ENCODE data around the gene COLEC12. TPM values are rescaled to one million over a fixed set of nuclear protein-coding genes. Genes with fewer than 3 reads are reported as not detected.

The COLEC12 gene
- total RNA-seq, 1 experiment from 2014 or later = not detected

DNA sequence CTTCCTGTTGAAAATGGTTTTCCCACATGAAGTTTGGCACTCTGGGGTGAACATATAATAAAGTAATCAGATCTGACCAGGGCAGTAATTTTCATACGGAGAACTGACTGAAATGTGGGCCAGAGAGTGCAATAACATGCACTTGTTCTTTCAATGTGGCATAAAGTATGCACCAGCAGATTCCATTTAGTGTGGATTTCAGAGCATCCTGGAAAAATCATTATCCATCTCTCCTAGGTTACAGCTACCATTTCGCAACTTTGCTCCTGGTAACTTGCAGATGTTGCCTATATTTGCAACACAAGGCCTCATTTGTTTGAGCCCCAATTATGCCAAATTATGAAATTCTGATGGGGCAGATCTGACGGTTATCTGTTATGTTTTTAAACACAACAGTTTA lies 55.4 kb downstream of the COLEC12 start:
- intact Hi-C loops (cut with micrococcal nuclease; ENCODE audit: unreplicated experiment) = no loop called here
- no peak overlapping the region for H3K4me3 ChIP-seq
- CTCF ChIA-PET = no interaction called here
- no peaks in the 10 kb centered on the region for H3K36me3 ChIP-seq (ENCODE audit: low read depth)
- POLR2A ChIA-PET (ENCODE audit: unreplicated experiment) = no interaction called here
- H3K27ac ChIP-seq = no peak overlapping the region
- TF ChIP-seq, protein P1, sequence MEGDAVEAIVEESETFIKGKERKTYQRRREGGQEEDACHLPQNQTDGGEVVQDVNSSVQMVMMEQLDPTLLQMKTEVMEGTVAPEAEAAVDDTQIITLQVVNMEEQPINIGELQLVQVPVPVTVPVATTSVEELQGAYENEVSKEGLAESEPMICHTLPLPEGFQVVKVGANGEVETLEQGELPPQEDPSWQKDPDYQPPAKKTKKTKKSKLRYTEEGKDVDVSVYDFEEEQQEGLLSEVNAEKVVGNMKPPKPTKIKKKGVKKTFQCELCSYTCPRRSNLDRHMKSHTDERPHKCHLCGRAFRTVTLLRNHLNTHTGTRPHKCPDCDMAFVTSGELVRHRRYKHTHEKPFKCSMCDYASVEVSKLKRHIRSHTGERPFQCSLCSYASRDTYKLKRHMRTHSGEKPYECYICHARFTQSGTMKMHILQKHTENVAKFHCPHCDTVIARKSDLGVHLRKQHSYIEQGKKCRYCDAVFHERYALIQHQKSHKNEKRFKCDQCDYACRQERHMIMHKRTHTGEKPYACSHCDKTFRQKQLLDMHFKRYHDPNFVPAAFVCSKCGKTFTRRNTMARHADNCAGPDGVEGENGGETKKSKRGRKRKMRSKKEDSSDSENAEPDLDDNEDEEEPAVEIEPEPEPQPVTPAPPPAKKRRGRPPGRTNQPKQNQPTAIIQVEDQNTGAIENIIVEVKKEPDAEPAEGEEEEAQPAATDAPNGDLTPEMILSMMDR (conservative IDR thresholded peaks at IDR 0.05) = no peak
- H3K9me2 ChIP-seq (ENCODE audit: insufficient read depth) = no peaks in the 10 kb centered on the region
- H3K4me1 ChIP-seq (replicated peaks; ENCODE audit: insufficient read depth) = no peaks in the 10 kb centered on the region
- no peaks in the 10 kb centered on the region for H4K20me1 ChIP-seq (ENCODE audit: insufficient read depth)
- H3F3A ChIP-seq (ENCODE audit: insufficient read depth, low read depth) = no peaks in the 10 kb centered on the region
- H3K27me3 ChIP-seq (ENCODE audit: insufficient read depth, low read depth) = peaks cover 49% of the 10 kb centered on the region
- no peak for DNase-seq
- no peak overlapping the region for H2AFZ ChIP-seq
- no peaks in the 10 kb centered on the region for H3K79me2 ChIP-seq (ENCODE audit: low read depth)
- H3K4me2 ChIP-seq = no peak overlapping the region
- no TSS peak for BruUV-seq (replicated peaks)
- no peaks in the 10 kb centered on the region for H3K9me3 ChIP-seq (ENCODE audit: insufficient read depth, low read depth)

DNA sequence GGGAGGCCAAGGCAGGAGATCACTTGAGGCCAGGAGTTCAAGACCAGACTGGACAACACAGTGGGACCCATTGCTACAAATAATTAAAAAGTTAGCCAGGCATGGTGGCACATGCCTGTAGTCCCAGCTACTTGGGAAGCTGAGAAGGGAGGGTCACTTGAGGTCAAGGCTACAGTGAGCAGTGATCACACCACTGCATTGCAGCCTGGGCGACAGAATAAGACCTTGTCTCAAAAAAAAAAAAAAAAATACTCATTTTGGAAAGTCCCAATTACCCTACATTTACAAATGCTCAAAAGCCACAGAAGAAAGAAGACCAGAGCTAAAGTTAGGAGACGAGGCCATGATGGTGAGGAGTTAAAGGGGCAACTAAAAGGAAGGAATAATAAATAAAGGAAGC lies 61.9 kb downstream of the COLEC12 start:
- CTCF ChIA-PET = no interaction called here
- no peak overlapping the region for H3K4me2 ChIP-seq
- H3K36me3 ChIP-seq (ENCODE audit: low read depth) = no peaks in the 10 kb centered on the region
- H3K4me1 ChIP-seq (replicated peaks; ENCODE audit: insufficient read depth) = no peaks in the 10 kb centered on the region
- no peaks in the 10 kb centered on the region for H3K79me2 ChIP-seq (ENCODE audit: low read depth)
- no peaks in the 10 kb centered on the region for H4K20me1 ChIP-seq (ENCODE audit: insufficient read depth)
- BruUV-seq (replicated peaks) = no TSS peak
- no peaks in the 10 kb centered on the region for H3K9me3 ChIP-seq (ENCODE audit: insufficient read depth, low read depth)
- intact Hi-C loops (cut with micrococcal nuclease; ENCODE audit: unreplicated experiment) = no loop called here
- H3F3A ChIP-seq (ENCODE audit: insufficient read depth, low read depth) = no peaks in the 10 kb centered on the region
- H3K27me3 ChIP-seq (ENCODE audit: insufficient read depth, low read depth) = peaks cover 38% of the 10 kb centered on the region
- H2AFZ ChIP-seq = no peak overlapping the region
- POLR2A ChIA-PET (ENCODE audit: unreplicated experiment) = no interaction called here
- H3K9me2 ChIP-seq (ENCODE audit: insufficient read depth) = no peaks in the 10 kb centered on the region
- no peak for DNase-seq
- H3K27ac ChIP-seq = no peak overlapping the region
- TF ChIP-seq, protein P1 (conservative IDR thresholded peaks at IDR 0.05) = no peak
- TF ChIP-seq EZH2 (IDR thresholded peaks at IDR 0.05; ENCODE audit: low read depth) = no peak
- H3K4me3 ChIP-seq = no peak overlapping the region

DNA sequence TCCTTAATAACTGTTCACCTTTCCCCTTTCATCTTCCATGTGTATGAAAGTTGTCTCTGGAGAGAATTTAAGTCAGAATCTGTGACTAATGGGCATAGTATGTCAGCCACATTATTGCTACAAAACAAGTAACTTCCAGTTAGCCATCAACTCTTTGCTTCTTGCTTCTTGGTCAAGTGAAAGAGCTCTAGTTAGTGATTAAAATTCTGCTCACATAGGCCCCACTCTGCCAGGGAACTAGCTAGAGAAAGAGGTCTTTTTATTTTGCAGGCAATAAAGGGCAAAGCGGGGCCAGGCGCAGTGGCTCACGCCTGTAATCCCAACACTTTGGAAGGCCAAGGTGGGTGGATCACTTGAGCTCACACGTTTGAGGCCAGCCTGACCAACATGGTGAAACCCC lies 64.6 kb downstream of the COLEC12 start:
- no peak for TF ChIP-seq EZH2 (IDR thresholded peaks at IDR 0.05; ENCODE audit: low read depth)
- TF ChIP-seq, protein P1 (conservative IDR thresholded peaks at IDR 0.05) = no peak
- Histone ChIP-seq H3K4me1 (replicated peaks; ENCODE audit: insufficient read depth) (no peaks in the 10 kb centered on the region), H3K4me2 (no peak overlapping the region), H3K4me3 (no peak overlapping the region), H3K36me3 (ENCODE audit: low read depth) (no peaks in the 10 kb centered on the region), H3F3A (ENCODE audit: insufficient read depth, low read depth) (no peaks in the 10 kb centered on the region), H3K27me3 (ENCODE audit: insufficient read depth, low read depth) (peaks cover 16% of the 10 kb centered on the region), H4K20me1 (ENCODE audit: insufficient read depth) (no peaks in the 10 kb centered on the region), H3K9me2 (ENCODE audit: insufficient read depth) (no peaks in the 10 kb centered on the region), H2AFZ (no peak overlapping the region), H3K27ac (no peak overlapping the region), H3K79me2 (ENCODE audit: low read depth) (no peaks in the 10 kb centered on the region), H3K9me3 (ENCODE audit: insufficient read depth, low read depth) (no peaks in the 10 kb centered on the region)
- intact Hi-C loops (cut with micrococcal nuclease; ENCODE audit: unreplicated experiment) = no loop called here
- no peak for DNase-seq
- BruUV-seq (replicated peaks) = no TSS peak
- ChIA-PET POLR2A (ENCODE audit: unreplicated experiment) (no interaction called here), CTCF (no interaction called here)
